K562 (cell line): ENCODE measurements around the gene CYP24A1.

Experiments used
- RFX5 ChIP-seq: IDR thresholded peaks from 2 replicates; pipeline ENCODE4 v1.6.1; 2011; ENCODE audit warnings: low read depth, mild to moderate bottlenecking, improper control_type of control experiment, low read length
- SETDB1 ChIP-seq: IDR thresholded peaks from one replicate; pipeline ENCODE4 v1.6.1; 2012; ENCODE audit warnings: low read length, control low read depth, inconsistent platforms
- TF ChIP-seq, protein P1 (sequence below): conservative IDR thresholded peaks from 2 replicates; pipeline ENCODE4 v1.6.1; 2011; ENCODE audit warnings: low read depth, mild to moderate bottlenecking, low read length; ENCODE audit not compliant: control insufficient read depth
- TF ChIP-seq, protein P2 (sequence below), 3 experiments: IDR thresholded peaks in 2 of 3; conservative IDR thresholded peaks in 1 of 3; 2 replicates each; pipeline ENCODE4 v1.5.1; 2011 to 2012; ENCODE audit warnings: low read length in 3 of 3, mild to moderate bottlenecking in 3 of 3, control low read depth in 2 of 3, improper control_type of control experiment in 1 of 3, inconsistent platforms in 1 of 3, low read depth in 1 of 3, mixed read lengths in 1 of 3, moderate library complexity in 1 of 3; ENCODE audit not compliant: insufficient read depth in 2 of 3

DNA sequence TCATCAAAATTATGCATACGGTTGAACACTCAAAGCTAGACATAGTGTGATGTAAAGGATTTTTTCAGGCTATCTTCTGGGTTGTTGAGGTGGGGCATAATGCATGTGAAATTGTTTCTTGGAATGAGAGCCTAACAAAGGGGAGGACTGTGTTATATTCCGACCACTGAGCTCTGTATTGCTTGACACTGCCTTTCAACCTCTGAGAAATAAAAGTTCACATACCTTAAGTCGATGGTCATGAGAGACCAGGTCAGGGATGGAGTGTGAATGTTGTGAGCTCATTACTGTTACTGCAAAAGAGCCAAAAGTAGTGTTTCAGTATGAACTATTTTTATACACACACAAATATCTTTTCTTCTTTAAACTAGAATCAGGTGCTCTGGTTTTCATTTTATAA, 39.1 kb upstream of the CYP24A1 start:
- TF ChIP-seq RFX5 (no peak), SETDB1 (no peak)
- TF ChIP-seq, protein P1, sequence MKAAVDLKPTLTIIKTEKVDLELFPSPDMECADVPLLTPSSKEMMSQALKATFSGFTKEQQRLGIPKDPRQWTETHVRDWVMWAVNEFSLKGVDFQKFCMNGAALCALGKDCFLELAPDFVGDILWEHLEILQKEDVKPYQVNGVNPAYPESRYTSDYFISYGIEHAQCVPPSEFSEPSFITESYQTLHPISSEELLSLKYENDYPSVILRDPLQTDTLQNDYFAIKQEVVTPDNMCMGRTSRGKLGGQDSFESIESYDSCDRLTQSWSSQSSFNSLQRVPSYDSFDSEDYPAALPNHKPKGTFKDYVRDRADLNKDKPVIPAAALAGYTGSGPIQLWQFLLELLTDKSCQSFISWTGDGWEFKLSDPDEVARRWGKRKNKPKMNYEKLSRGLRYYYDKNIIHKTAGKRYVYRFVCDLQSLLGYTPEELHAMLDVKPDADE = no peak
- TF ChIP-seq, protein P2, sequence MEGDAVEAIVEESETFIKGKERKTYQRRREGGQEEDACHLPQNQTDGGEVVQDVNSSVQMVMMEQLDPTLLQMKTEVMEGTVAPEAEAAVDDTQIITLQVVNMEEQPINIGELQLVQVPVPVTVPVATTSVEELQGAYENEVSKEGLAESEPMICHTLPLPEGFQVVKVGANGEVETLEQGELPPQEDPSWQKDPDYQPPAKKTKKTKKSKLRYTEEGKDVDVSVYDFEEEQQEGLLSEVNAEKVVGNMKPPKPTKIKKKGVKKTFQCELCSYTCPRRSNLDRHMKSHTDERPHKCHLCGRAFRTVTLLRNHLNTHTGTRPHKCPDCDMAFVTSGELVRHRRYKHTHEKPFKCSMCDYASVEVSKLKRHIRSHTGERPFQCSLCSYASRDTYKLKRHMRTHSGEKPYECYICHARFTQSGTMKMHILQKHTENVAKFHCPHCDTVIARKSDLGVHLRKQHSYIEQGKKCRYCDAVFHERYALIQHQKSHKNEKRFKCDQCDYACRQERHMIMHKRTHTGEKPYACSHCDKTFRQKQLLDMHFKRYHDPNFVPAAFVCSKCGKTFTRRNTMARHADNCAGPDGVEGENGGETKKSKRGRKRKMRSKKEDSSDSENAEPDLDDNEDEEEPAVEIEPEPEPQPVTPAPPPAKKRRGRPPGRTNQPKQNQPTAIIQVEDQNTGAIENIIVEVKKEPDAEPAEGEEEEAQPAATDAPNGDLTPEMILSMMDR (IDR thresholded peaks at IDR 0.05 in 2 of 3, conservative IDR thresholded peaks at IDR 0.05 in 1 of 3; ENCODE audit: insufficient read depth in 2 of 3, low read depth in 1 of 3, low read length in 3 of 3) = no peak
